ENCODE data around the gene TFR2.

DNA sequence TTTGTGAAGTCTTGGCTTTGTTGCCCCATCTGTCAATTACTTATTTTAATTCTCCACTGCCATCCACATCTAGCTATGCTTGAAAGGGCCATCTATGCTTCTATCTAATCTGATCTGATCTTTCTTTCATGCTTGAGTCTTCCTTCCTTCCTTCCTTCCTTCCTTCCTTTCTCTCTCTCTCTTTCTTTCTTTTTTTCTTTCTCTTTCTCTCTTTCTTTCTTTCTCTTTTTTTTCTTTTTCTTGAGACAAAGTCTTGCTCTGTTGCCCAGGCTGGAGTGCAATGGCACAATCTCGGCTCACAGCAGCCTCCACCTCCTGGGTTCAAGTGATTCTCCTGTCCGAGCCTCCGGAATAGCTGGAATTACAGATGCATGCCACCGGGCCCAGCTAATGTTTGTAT lies 11.3 kb downstream of the TFR2 start:
- TF ChIP-seq CTCF (IDR thresholded peaks at IDR 0.05) (no peak), POLR2A (IDR thresholded peaks at IDR 0.05) (no peak)

Data from Peyer's patch (tissue), 4 donors.